Eye (tissue), 1 donor: ENCODE results near the gene DLG1.
"Not testable (repeated sequence)": the region's sequence is repeated elsewhere in the genome, so short reads cannot be mapped to it uniquely, and the experiment has no call there.

ENCODE experiments used
- DNase-seq: peaks from one replicate; pipeline ENCODE4 v3.0.0-alpha.2; 2015

The DLG1 gene

GRCh38 chr3:197242784-197243432, 55.5 kb downstream of the DLG1 start:
- no peak for DNase-seq

GRCh38 chr3:197241173-197241572, 57.2 kb downstream of the DLG1 start:
- no peak for DNase-seq

DNA sequence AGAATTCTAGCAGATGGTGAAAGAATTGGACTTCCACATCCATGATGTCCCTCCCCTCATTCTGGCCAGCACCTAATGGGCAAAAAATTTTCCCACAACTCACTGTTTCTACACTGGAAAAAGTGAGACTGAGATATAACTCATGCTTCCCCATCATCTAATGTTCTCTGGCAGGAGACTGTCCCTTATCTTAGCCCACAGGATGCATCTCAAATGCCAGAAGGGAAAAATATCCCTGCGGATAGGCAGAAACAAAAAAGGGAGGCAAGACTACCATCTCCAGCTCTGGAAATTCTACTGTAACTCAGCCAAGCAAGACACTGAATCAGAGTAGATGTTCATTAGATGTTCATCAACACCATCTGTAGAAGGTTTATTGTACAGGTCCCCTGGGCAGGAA, 58.6 kb downstream of the DLG1 start:
- no peak for DNase-seq

GRCh38 chr3:197238842-197239241, 59.6 kb downstream of the DLG1 start:
- DNase-seq: no peak

DNA sequence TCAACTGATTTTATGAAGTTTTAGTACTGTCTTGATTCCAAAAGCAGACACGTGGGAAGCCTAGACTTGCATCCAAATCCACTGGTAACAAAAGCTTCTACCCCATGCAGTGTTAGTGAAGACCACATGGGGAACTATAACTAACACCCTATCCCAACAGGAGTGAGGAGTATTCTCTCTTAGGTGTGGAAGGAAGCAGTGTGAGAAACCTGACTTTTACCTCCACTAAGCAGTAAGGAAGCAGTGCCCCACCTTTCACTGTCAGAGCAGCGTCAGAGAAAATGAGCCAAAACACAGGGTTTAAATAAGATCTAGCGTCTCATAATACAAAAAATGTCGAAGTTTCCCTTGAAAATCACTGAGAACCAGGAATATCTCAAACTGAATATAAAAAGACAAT, 60.5 kb downstream of the DLG1 start:
- no peak for DNase-seq

DNA sequence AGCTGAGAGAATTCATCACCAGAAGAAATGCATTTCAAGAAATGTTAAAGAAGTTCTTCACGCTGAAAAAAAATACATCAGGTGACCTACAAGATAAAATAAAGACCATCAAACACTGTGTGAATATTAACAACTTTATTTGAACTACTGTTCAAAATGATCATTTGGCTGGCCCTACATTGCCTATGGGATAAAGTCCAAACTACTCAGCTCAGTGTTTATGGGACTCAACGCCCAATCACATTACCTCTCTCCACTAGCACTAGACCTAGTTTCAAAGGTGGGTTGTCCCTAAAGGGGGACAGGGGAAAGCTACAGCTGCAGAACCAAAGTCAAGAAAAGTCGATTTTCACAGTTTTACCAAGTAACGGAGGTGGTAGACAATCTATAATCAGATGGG, 62.0 kb downstream of the DLG1 start:
- no peak for DNase-seq

GRCh38 chr3:197234947-197235914, 63.2 kb downstream of the DLG1 start:
- DNase-seq: no peak

DNA sequence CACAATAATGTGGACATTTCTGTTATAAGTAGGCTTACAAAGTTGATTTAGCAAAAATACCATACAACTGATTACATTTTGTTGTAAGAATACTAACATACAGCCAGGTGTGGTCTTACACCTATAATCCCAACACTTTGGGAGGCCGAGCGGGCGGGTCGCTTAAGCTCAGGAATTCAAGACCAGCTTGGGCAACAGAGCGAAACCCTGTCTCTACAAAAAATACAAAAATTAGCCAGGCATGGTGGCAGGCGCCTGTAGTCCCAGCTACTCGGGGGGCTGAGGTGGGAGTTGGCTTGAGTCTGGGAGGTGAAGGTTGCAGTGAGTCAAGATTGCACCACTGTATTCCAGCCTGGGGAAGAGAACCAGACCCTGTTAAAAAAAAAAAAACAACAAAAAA, 67.1 kb downstream of the DLG1 start:
- DNase-seq: no peak

DNA sequence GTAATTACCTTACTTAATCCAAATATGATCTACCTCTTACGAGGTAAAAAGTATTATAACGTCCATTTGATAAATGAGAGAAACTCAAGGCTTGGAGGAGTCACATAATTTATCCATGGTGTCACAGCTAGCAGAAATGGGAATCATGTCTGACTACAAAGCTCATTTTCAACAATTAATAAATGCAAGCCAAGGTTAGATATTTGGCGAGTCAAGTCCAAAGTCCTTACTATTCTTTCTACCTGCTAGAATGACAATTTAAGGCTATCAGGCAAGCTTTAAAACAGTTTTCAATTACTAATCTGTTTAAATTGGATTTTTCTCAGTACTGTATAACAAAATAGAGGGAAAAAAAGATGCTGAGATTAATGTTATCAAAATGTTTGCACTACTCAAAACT, 68.6 kb downstream of the DLG1 start:
- no peak for DNase-seq

DNA sequence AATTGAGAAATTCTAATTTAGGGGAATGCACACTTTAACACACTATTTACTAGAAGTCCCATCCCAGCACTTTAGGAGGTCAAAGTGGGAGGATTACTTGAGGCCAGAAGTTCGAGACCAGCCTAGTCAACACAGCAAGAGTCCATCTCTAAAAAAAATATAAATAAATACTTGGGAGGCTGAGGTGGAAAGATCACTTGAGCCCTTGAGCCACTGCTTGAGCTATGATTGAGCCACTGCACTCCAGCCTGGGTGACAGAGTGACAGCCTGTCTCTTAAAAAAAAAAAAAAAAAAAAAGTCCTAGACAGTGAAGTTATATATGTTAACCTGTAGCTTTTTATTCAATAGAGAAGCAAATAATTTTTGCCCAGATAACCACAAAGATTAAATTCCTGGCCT, 69.2 kb downstream of the DLG1 start:
- DNase-seq: no peak

DNA sequence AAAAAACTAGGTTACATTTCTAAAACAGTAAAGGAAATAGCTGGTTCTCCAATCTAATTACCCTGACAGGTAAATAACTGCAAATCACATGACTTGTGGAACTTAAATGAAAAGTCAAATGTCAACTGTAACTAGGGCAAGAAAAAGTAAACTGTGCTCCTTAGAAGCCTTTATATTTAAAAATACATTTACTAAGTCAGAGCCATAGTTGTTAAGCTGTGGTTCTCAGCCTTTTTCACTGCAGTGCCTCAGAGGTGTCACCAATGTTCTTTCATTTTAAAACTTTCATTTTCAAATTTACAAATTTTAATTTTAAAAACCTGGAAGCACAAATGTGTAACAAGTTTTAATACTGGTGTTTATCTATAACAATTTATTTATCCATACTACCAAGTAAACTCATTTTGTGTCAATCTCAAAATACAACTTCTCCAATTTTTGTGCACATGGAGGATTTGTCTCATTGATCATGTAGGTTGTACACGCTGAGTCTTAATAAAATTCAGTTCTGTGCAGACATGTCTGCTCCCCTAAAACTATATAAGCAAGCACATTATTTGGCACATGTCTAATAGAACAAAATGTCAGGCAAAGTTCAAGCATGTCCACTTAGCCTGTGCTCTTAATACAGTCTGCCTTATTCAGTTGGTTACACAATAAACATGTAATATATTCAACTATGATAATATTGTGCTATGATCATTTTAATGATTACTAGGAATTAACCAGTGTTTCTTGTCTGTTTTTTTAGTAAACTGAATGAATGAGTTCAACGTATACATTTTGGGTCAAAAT, 70.4 kb downstream of the DLG1 start:
- DNase-seq: no peak

DNA sequence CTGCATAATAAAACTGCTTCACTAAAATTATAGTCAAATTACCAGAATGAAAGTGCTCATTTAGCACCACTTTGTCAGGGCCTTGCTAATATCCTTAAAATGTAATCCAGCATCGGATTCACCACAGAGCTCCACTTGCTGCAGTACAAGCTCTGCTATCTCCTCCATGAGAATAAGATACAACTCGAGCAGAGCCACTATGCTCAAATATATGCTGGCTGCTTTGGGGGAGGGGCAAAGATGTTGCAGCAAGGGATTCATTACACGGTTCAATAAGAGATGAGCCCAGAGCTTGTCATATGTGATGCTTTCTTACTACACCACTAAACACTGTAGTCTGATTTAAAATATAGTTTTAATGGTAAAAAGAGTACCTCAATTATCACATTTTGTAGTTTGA, 72.2 kb downstream of the DLG1 start:
- peak; percentile 83 for DNase-seq

DNA sequence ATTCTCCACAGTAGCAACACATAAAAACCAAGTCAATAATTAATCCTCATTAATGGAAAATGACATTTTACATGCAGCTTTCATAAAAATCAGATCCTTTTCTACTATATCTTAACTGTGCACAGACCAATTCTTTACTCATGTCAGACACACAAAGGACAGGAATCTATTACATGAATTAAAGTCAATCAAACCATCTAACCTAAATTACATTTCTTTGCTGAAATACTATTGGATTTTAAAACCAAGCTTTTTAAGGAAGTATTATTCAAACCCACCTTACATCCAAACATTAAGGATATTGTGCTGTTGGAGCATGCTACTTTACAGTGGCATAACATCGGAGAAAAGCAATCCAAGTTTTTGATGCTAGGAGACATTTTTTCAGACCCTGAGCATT, 72.8 kb downstream of the DLG1 start:
- no peak for DNase-seq

GRCh38 chr3:197224034-197224444, 74.4 kb downstream of the DLG1 start:
- DNase-seq: peak; percentile 84

DNA sequence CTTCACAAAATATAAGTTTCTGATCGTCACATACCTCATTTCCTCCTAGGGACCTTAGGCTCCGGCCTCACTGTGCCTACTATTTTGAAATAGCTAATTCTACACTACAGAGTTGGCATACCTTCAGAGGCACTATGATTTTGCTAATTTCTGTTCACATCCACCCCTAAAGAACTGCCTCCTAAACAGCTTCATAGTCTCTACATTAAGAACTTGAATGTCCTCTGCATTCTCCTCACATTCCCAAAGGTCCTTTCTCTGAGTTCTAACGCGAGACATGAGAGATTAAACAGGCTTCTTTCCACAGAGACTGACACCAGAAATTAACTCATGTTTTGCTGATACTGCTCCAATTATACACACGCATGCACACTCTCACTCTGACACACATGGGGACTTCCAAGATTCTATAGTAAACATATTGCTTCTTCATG, 75.5 kb downstream of the DLG1 start:
- no peak for DNase-seq

DNA sequence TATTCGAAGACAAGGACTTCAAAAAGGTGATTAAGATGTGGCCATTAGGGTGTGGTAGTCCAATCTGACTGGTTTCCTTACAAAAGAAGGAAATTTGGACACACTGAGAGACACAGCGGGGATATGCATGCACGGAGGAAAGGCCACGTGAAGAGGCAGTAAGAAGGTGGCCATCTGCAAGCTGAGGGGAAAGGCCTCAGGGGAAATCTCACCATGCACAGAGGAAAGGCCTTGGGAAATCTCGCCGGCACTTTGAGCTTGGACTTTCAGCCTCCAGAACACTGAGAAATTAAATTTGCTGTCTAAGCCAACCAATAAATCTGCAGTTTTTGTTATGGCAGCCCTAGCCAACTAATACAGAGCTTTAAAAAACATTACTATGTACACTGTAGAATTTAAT, 78.8 kb downstream of the DLG1 start:
- no peak for DNase-seq

- DNase-seq: no peak
Measured at GRCh38 chr3:197218210-197218609, 80.2 kb downstream of the DLG1 start.

DNA sequence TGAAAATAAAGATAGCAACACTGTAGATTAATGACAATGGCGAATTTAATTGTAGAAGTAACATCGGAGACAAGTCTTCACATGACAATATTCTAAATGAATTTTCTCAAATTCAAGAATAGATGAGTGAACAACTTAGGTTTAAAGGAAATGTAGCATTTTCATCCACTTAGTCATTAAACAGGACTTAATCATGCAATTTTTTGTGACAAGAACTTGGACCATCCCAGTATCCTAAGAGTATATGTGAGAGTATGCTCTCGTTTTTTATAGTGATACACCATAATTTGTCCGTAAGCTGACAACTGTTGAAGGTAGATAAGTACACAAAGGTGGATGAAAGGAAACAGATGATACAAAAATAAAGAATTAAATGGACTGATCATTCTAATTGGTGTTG, 81.5 kb downstream of the DLG1 start:
- no peak for DNase-seq

DNA sequence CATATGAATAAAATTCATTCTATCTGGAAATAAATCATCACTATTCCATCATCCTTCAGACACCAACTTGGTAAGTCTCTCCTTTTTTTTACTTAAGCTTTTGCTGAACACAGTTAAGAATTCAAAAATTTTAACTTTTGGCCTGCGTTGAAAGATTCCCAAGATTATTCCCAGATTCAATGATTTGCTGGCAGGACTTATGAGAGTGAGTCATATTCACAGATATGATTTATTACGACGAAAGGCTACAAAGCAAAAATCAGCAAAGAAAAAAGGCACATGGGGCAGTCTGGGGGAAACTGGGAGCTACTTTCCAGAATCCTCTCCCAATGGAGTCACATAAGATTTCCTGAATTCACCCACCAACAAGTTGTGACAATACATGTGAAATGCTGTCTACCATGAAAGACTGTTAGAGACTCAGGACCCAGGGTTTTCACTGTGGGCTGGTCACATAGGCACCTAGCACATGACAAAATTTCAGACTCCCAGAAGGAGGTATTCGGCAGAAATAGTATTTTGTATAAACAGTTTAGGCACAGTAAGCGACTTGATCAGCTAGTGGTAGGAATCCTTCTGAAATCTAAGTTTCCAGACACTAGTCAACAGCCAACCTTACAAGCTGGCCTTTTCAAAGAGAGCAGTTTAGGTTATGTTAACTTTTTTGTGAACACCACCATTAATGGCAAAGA, 82.1 kb downstream of the DLG1 start:
- DNase-seq: no peak

- no peak for DNase-seq
Measured at GRCh38 chr3:197212290-197212689, 86.1 kb downstream of the DLG1 start.

DNA sequence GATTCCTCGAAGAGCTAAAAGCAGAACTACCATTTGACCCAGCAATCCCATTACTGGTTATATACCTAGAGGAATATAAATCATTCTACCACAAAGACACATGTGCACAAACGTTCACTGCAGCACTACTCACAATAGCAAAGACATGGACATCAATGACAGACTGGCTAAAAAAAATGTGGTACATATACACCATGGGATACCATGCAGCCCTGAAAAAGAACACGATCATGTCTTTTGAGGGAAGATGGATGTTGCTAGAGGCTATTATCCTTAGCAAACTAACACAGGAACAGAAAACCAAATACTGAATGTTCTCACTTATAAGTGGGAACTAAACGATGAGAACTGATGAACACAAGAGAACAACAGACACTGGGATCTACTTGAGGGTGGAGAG, 86.7 kb downstream of the DLG1 start:
- not testable (repeated sequence) for DNase-seq

DNA sequence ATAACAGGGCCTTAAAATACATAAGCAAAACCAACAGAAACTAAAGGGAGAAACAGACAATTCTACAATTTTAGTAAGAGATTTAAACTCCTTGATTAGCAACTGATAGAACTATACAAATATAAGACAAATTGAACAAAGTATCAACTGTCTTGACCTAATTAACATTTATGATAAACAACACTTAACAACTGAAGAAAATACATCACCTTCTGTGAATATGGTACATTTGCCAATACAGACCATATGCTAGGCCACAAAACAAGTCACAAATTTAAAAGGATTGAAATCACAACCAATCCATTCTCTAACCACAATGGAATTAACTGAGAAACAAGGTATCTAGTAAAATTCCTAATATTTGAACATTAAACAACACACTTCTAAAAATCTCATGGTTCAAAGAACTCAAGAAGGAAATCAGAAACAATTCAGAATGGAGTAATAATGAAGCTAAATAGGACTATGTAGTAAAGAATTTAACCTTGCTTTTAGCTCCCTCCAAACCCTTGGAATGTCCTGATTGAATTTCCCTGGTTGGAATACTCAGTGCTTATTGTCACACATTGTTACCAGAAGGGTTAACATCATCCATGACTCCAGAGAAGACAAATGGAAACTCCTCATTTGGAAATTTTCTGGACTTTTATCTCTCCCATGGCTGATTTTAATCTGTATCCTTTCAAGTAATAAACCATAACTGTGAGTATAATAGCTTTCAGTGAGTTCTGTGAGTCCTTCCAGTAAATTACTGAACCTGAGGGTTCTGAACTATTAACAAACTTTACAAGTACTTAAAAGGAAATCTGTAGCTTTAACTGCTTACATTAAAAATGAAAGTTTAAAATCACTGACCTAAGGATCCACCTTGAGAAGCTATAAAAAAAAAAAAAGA, 88.8 kb downstream of the DLG1 start:
- no peak for DNase-seq
